Epithelial cell of umbilical artery (primary cell): ENCODE measurements around the gene SMIM17. TPM values are rescaled to one million over a fixed set of nuclear protein-coding genes. Genes with fewer than 3 reads are reported as not detected.

Experiments used
- total RNA-seq: library from RNA; depleted of rRNA; stranded (reverse); fragments of >200 nt; gene quantifications from 2 replicates; pipeline ENCODE4 v1.2.3, GENCODE V29; 2014

Gene SMIM17
- 0.32 TPM in 1 of 2 replicates, not detected in the other for total RNA-seq

DNA sequence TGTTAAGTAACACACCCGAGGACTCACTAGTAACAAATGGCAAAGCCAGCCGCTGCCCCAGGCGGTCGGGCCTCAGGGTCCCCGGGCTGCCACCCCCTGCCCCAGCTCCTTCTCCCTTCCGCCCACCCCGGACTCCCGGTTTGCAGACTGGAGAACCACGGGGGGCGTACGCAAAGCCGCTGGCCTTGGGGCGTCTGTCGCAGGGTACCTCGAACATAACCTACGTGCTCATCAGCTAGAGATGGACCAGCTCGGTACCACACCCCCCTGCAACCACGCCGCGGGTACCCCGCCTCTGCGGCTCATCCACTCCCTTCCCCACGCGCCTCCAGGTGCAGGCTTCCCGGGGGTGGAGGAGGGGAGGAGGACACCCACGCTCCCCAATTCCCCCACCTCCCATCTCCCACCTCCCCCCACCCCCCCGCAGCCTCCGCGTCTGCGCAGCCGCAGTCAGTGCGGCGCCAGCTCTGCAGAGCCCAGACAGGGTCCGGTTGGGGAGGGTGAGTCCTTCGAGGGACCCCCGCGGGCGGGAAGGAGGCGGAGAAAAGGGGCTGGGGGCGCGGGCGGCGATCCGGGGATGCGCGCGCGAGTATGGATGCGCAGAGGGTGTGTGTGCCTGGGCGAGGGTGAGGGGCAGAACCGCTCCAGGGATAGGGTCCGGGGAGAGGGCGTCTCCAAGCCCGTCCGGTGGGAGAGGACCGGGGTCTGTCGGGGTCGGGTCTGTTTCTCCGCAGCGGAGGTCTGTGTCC, at the start of gene SMIM17:
TSS of gene SMIM17 (plus strand) at position 449 of the 749 bp plus-strand sequence. CDS start 2,509 bp downstream, outside the sequence.

GRCh38 chr19:56594783-56595547, 48.0 kb upstream of the SMIM17 start, which contains the start of gene ZNF71:
ZNF71 (plus strand) TSS chr19:56595302; CDS start chr19:56601559, 6,257 bp downstream.

GRCh38 chr19:56671613-56671994, 28.6 kb downstream of the SMIM17 start, which contains the start of gene ZNF835:
ZNF835 (minus strand) TSS chr19:56671757; CDS start chr19:56665198, 6,559 bp downstream.

Other genes with a start within 250 kb of the SMIM17 start
- gene ZNF582, start 249.6 kb upstream of the SMIM17 start, total RNA-seq = 0.91 and 2.6 TPM in 2 replicates
- gene ZNF583, start 238.8 kb upstream of the SMIM17 start, total RNA-seq = 3.2 and 4.6 TPM in 2 replicates
- 1.6 and 1.8 TPM in 2 replicates for gene ZNF667, start 165.8 kb upstream of the SMIM17 start, total RNA-seq
- 0.97 and 1.1 TPM in 2 replicates for gene ZNF471, start 135.3 kb upstream of the SMIM17 start, total RNA-seq
- 4.6 and 5.2 TPM in 2 replicates for gene ZFP28, start 104.2 kb upstream of the SMIM17 start, total RNA-seq
- gene ZNF470, start 75.7 kb upstream of the SMIM17 start, total RNA-seq = 2.3 and 2.7 TPM in 2 replicates
- 7.3 and 9.4 TPM in 2 replicates for gene ZNF71, start 47.9 kb upstream of the SMIM17 start, total RNA-seq
- under 0.01 and 0.15 TPM in 2 replicates for gene ZNF835, start 28.6 kb downstream of the SMIM17 start, total RNA-seq
- gene PEG3, start 197.6 kb downstream of the SMIM17 start, total RNA-seq = 0.32 TPM in 1 of 2 replicates, not detected in the other
- not detected in 2 replicates for gene ZIM2, start 197.6 kb downstream of the SMIM17 start, total RNA-seq